Mesothelial cell of epicardium (in vitro differentiated cells): ENCODE data around the gene PLEKHA7. TPM values are rescaled to one million over a fixed set of nuclear protein-coding genes. Genes with fewer than 3 reads are reported as not detected.

Experiments used
- DNase-seq, 2 experiments: peaks; one replicate each; pipeline ENCODE4 v3.0.0; 2021; ENCODE audit warnings: low spot score in 2 of 2; ENCODE audit not compliant: unreplicated experiment in 2 of 2
- H3K27ac Mint-ChIP-seq: 2 replicates; pipeline ENCODE4 v1.8.0; 2021; ENCODE audit warnings: mixed read lengths
- H3K27me3 Mint-ChIP-seq: 2 replicates; pipeline ENCODE4 v1.8.0; 2021; ENCODE audit warnings: low read depth, mixed read lengths
- H3K36me3 Mint-ChIP-seq: 2 replicates; pipeline ENCODE4 v1.8.0; 2021; ENCODE audit warnings: mixed read lengths
- H3K4me1 Mint-ChIP-seq: 2 replicates; pipeline ENCODE4 v1.8.0; 2021; ENCODE audit warnings: mixed read lengths
- H3K4me3 Mint-ChIP-seq: 2 replicates; pipeline ENCODE4 v1.8.0; 2021; ENCODE audit warnings: mild to moderate bottlenecking, moderate library complexity, mixed read lengths
- H3K9me3 Mint-ChIP-seq: 2 replicates; pipeline ENCODE4 v1.8.0; 2021; ENCODE audit warnings: mixed read lengths
- CTCF ChIP-seq: fragments of 200-600 bp; sonication (generic); IDR thresholded peaks from one replicate; pipeline ENCODE4 v1.5.0; 2021; ENCODE audit warnings: antibody characterized with exemption; ENCODE audit not compliant: unreplicated experiment
- total RNA-seq: library from RNA; stranded (reverse); gene quantifications from 3 replicates; pipeline ENCODE4 v1.2.1, GENCODE V29; 2021

The PLEKHA7 gene
- total RNA-seq, 1 donor from 2014 or later, result 30.5 TPM

GRCh38 chr11:16902781-16903378 is 111.3 kb downstream of the PLEKHA7 start:
- H3K27ac Mint-ChIP-seq, result no peak overlapping the region
- H3K27me3 Mint-ChIP-seq, result no peaks in the 10 kb centered on the region
- DNase-seq, result no peak
- no peaks in the 10 kb centered on the region for H3K9me3 Mint-ChIP-seq
- no peak overlapping the region for H3K4me3 Mint-ChIP-seq
- peaks cover 10% of the 10 kb centered on the region for H3K4me1 Mint-ChIP-seq
- peaks cover 3% of the 10 kb centered on the region for H3K36me3 Mint-ChIP-seq
- TF ChIP-seq CTCF, result no peak

DNA sequence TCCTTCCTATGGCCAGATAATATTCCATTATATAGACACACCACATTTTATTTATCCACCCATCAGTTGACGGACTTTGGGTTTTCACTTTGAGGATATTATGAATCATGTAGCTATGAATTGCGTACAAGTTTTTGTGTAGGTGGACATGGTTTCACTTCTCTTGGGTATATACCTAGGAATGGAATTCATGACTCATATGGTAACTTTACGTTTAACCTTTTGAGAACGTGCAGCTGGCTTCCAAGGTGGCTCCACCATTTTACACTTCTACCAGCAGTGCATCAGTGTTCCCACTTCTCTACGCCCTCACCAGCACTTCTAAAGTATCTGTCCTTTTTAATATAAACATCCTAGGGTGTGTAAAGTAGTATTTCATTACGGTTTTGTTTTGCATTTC is 112.0 kb downstream of the PLEKHA7 start:
- H3K4me1 Mint-ChIP-seq, result peaks cover 11% of the 10 kb centered on the region
- no peak overlapping the region for H3K27ac Mint-ChIP-seq
- H3K4me3 Mint-ChIP-seq, result no peak overlapping the region
- DNase-seq, result no peak
- no peaks in the 10 kb centered on the region for H3K27me3 Mint-ChIP-seq
- TF ChIP-seq CTCF, result no peak
- H3K9me3 Mint-ChIP-seq, result no peaks in the 10 kb centered on the region
- peaks cover 3% of the 10 kb centered on the region for H3K36me3 Mint-ChIP-seq

- H3K27ac Mint-ChIP-seq, result no peak overlapping the region
- H3K4me1 Mint-ChIP-seq, result peaks cover 8% of the 10 kb centered on the region
- TF ChIP-seq CTCF, result no peak
- H3K4me3 Mint-ChIP-seq, result no peak overlapping the region
- no peak for DNase-seq
- H3K27me3 Mint-ChIP-seq, result no peaks in the 10 kb centered on the region
- no peaks in the 10 kb centered on the region for H3K9me3 Mint-ChIP-seq
- no peaks in the 10 kb centered on the region for H3K36me3 Mint-ChIP-seq
Measured at GRCh38 chr11:16900491-16900890, 113.7 kb downstream of the PLEKHA7 start.

DNA sequence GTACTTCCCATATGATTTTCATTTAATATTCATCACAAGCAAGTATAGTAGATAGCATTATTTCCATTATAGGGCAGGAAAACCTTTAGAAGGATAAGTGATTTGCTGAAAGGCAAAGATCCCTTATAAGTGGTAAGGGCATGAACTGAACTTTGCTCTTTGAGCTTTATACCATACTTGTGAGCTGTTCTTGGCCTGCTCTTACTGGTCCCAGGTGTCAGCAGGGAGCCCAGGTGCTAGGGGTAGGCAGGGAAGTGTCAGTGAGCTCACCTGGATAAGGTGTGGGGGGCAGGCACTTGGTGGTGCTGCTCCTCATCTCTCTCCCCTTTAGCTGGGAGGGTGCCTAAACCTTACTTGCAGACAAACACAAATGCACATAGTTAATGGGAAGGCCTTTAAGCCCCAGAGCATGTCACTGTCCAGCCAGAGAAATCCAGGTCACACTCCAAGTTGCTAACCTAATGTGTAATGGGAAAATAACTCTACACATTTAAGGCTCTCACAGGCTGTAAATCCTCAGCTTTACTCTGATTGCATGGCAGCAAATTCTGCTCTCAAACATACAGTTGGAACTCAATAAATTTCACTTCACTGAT is 114.4 kb downstream of the PLEKHA7 start:
- Mint-ChIP-seq H3K36me3 (no peaks in the 10 kb centered on the region), H3K9me3 (no peaks in the 10 kb centered on the region), H3K4me1 (peaks cover 8% of the 10 kb centered on the region), H3K4me3 (no peak overlapping the region), H3K27me3 (no peaks in the 10 kb centered on the region), H3K27ac (no peak overlapping the region)
- no peak for DNase-seq
- TF ChIP-seq CTCF, result no peak

DNA sequence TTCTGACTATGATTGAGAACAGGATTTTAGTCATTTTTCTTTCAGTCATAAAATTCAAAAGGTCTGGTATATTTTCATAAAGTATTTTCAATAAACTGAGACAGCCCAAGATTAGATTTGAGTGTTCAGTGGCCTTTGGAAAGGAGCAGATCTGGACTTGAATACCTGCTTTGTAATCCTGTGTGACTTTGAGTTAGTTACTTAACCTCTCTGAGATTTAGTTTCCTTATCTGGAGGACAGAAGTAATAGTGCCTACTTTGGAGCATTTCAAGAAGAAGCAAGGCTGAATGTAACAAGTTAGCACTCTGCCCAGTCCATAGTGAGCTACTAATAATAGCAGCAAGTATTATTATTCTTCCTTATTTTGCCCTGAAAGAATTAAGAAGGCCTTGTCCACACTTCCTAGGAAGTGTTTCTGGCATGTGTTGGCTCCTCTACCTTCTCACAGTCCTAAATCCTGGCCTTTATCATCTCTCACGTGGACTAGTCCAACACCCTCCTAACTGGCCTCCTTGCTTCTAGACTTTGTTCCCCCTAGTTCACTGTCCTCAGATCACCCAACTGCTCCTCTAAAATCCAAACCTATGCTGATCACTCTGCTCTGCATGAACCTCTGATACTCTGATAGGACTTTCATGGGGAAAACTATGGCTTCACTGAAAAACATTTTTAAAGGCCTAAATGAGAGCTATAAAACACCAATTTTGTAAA is 115.8 kb downstream of the PLEKHA7 start:
- no peak for DNase-seq
- Mint-ChIP-seq H3K27me3 (no peaks in the 10 kb centered on the region), H3K4me1 (peaks cover 8% of the 10 kb centered on the region), H3K4me3 (no peak overlapping the region), H3K9me3 (no peaks in the 10 kb centered on the region), H3K27ac (no peak overlapping the region), H3K36me3 (no peaks in the 10 kb centered on the region)
- no peak for TF ChIP-seq CTCF
